Measurements from ENCODE around the gene CSMD2.

- TF ChIP-seq CTCF (IDR thresholded peaks at IDR 0.05; ENCODE audit: low read length) (no peak), EZH2 (optimal IDR thresholded peaks at IDR 0.05; ENCODE audit: low read depth, low read length) (no peak)
Observed at GRCh38 chr1:33849211-33849610, 315.8 kb downstream of the CSMD2 start.

Data from MM.1S (cell line).